HG02623 (cell line): ENCODE data around the gene CYP27A1.

Experiments
- ATAC-seq: cut with Tn5 transposase; IDR thresholded peaks from one replicate; pipeline ENCODE4 v1.9.1; 2021; ENCODE audit warnings: moderate library complexity; ENCODE audit not compliant: unreplicated experiment

Gene CYP27A1

DNA sequence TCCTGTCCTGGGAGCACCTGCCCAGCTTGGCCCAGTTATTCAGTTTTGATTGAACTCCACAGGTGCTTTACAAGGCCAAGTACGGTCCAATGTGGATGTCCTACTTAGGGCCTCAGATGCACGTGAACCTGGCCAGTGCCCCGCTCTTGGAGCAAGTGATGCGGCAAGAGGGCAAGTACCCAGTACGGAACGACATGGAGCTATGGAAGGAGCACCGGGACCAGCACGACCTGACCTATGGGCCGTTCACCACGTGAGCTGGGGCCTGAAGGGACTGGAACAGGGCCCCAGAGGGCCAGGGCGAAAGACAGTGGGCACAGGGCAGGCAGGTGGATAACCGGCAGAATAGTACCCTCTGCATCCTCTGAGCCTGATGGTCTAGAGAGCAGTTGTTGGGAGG lies 27.6 kb downstream of the CYP27A1 start:
- no peak for ATAC-seq

GRCh38 chr2:218810256-218810655 lies 28.3 kb downstream of the CYP27A1 start:
- no peak for ATAC-seq

DNA sequence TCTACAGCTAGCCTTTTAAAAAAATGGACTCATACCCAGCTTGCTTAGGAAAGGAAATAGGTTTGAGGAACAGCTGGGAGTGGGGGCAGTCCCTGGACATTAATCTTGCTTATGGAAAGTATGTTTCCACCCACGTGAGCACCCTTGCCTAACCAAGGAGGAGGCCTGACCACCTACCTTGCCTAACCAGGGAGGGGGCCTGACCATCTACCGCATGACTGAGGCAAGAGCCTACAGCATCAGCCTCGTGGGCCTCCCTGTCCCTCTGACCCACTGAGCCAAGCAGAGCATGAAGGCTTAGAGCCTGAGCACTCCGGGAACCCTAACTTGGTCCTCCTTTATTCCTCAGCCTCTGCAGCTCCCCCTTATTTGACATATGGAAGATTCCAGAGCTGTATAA lies 29.4 kb downstream of the CYP27A1 start:
- ATAC-seq = no peak

DNA sequence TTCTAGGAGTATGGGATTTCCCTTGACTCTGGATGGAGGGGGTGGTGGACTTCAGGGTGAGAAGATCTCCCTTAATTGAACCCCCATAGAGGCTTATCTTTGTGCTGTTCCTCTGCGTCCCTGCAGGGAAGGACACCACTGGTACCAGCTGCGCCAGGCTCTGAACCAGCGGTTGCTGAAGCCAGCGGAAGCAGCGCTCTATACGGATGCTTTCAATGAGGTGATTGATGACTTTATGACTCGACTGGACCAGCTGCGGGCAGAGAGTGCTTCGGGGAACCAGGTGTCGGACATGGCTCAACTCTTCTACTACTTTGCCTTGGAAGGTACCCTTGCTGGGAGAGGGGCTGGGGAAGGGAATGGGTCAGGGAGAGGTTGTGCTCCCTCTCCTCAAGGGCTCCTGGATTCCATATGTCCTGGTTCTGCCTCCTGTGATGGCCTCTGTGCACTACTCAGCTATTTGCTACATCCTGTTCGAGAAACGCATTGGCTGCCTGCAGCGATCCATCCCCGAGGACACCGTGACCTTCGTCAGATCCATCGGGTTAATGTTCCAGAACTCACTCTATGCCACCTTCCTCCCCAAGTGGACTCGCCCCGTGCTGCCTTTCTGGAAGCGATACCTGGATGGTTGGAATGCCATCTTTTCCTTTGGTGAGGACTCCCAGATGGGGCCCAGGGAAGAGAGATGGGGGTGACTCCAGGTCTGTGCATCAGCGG lies 30.3 kb downstream of the CYP27A1 start:
- no peak for ATAC-seq

DNA sequence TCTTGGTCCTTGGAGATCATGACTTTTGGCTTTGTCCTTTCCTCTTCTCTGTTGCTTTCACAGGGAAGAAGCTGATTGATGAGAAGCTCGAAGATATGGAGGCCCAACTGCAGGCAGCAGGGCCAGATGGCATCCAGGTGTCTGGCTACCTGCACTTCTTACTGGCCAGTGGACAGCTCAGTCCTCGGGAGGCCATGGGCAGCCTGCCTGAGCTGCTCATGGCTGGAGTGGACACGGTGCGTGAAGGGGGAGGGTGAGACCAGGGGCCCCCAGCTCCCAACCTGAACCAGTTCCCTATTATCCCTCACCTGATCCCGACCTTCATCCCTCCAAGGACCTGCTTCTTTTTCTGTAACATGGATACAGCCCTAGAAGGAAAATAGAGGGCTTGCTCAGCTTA lies 30.9 kb downstream of the CYP27A1 start:
- no peak for ATAC-seq

GRCh38 chr2:218813771-218814460 lies 32.0 kb downstream of the CYP27A1 start:
- no peak for ATAC-seq

GRCh38 chr2:218814540-218815243 lies 32.7 kb downstream of the CYP27A1 start:
- ATAC-seq = no peak

DNA sequence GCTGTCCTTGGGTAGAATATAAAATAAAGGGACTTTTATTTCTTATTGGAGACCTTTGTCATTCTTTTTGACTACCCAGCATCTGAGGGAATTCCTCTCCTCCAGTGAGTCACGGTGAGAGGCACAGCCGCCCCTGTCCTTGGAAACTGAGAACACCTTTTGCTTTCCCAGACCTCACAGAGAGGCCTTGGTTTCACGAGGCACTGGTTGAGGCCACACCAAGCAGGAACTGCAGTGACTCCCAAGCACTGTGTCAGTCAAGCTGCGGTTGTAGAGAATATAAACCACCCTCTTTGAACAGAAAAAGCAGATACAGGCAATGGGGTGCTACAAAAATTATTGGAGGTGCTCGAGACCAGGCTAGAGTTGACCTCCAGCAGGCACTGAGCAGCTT lies 33.3 kb downstream of the CYP27A1 start:
- no peak for ATAC-seq

DNA sequence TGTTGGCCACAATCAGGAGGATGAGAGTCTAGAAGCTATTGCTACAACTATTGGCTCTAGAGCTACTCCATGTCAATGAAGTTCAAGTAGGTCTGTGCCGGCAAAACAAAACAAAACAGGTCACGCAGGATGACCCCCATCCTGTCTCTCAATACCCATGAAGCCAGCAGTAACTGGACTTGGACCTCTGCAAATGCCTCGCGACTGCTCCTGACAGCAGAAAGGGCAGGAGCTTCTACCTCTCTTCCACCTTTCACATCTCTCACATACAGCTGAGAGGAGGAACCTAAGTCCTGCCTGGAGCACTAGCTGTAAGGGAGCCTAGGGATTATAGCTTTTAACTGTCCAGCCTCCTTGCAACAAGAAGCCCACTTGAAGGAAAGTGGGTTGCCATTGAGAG lies 33.7 kb downstream of the CYP27A1 start:
- no peak for ATAC-seq

DNA sequence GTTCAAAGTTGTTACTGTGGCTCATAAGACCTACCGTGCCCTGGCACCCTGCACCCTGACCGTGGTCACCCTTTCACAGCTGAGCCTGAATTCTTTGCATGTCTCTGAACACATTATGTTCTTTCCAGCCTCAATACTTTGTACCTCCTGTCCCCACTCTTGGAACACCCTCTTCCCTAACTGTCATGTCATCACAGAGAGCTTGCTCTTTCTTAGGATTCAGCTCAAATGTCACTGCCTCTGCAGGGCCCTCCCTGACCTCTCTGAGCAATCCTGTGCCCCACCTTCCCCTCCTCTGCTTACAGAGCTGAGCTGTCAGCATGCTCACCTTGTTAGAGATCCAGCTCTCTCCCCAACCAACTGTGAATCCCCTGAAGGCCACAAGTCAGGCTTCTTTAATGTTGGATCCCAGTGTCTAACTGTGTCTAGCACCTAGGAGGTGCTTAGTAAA lies 34.6 kb downstream of the CYP27A1 start:
- ATAC-seq = no peak

DNA sequence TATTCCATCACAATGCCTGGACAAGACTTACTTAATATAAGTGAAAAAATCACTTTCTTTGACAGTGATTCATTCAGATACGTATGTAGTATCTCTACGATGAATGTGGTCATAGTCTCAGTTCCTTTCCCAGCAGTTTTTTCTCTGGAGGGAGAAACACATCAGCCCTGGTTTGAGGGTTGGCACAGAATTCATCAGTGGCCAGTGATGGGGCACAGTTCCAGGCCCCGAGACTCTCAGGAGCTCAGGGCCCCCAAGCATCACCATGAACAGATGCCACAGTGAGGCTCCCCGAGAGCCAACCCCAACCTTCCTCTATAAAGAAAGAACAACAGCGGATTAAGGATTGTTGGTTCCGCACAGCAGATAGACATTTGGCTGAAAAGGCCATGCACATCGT lies 37.1 kb downstream of the CYP27A1 start:
- no peak for ATAC-seq

DNA sequence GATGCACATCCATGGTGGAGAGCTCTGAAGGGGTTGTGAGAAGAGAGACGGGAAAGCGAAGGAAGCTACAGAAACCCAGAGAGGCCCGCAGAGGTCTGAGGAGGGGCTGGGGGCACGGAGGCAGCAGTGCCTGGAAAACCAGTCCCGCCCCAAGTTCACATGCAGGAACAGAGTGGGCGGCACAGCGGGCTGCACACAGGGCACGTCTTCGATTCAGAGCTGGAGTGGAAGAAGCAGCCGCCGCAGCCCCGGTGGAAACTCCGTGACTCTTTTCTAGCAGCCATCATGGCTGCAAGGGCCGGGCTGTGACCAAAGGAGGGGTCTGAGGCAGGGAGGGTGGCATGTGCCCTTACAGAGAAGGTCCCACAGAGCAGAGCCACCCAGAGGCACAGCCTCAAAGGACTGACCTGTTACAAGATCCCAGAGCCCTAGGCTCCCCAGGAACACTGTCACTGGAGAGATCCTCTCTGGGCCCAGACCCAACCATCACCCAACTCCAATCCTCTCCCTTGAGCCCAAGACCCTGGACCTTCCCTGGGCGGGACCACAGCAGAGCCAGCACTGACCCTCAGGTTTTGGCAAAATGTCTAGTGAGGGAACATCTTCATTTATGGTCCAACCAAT lies 38.9 kb downstream of the CYP27A1 start:
- ATAC-seq = no peak

GRCh38 chr2:218821605-218822211 lies 39.8 kb downstream of the CYP27A1 start:
- no peak for ATAC-seq

DNA sequence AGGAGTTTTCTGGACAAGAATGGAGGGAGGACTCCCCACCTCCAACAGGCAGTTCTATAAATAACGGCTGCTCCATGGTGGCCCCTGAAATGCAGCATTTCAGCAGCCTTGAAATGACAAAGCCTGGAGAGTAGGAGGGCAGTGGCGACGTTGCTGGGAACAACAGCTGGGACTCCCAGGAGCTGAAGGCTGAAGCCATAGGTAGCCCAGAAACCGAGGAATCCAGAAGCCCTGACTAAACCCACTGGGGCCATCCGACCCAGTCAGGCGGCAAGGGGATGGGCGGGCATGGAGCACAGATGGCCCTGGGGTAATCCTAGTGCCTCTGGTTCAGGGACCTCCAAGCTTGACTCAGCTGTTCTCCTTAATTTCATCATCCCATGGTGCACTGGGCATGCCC lies 40.7 kb downstream of the CYP27A1 start:
- no peak for ATAC-seq

DNA sequence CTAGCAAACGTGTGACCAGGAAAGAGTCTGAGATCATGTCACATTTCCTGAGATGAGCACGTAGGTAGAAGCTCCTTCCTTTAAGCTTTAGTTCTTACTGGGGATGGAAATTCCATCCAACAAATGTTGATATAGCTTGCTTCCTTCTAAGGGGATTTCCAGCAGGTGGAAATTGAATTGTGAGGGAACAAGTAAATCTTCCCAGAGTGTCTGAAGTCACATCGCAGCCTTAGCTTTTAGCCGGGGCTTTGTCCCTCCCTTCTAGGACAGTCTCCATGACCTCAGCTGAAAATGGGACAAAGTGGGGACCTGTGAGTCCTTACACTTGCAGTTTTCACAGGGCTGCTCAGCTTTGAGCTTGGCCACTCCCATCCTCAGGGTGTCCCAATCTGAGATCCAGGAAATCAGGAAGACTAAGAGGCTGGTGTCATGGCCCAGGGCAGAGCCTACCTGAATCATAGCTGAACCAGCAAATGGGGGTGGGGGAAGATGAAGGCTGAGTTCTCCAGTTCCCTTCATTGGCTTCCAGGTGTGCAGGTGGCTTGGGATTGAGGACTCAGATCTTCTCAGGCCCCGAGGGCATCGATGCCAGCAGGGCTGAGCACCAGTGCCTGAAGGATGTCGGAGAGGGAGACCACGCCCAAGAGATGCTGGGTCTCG lies 41.4 kb downstream of the CYP27A1 start:
- ATAC-seq = no peak

DNA sequence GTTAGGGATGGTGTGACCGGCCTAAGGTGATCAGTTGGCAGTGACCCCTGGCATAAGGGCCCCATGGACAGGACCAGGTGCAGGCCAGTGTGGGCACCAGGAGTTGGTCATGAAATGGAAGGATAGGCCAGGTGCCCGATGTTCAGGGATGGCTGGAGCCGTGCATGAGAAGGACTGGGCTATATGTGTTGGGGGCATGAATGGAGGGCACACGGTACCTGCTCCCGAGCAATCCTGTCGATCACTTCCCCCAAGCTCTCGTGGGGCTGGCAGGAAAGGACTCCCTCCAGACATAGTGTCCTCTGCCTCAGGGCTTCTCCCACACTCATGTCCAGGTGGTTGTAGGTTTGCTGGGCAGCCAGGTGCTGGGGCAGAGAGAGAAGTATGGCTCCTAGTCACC lies 42.1 kb downstream of the CYP27A1 start:
- ATAC-seq = no peak

DNA sequence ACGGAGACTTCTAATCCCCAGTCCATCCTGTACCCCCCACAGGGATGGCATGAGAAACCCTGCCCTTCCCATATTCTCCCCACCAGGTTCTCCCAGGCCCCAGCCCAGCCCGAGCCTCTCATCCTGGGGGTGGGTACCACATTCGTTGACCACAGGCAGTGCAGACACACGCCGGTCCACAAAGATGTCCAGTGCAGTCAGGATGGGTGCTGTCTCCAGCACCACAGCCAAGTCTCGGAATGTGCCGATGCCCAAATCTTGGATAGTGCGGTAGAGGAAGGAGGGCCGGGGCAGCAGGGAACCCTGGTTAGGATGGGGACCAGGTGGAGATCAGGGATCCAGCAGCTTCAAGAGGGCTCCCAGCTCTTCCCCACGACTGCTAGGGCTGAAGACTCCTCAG lies 44.8 kb downstream of the CYP27A1 start:
- no peak for ATAC-seq

DNA sequence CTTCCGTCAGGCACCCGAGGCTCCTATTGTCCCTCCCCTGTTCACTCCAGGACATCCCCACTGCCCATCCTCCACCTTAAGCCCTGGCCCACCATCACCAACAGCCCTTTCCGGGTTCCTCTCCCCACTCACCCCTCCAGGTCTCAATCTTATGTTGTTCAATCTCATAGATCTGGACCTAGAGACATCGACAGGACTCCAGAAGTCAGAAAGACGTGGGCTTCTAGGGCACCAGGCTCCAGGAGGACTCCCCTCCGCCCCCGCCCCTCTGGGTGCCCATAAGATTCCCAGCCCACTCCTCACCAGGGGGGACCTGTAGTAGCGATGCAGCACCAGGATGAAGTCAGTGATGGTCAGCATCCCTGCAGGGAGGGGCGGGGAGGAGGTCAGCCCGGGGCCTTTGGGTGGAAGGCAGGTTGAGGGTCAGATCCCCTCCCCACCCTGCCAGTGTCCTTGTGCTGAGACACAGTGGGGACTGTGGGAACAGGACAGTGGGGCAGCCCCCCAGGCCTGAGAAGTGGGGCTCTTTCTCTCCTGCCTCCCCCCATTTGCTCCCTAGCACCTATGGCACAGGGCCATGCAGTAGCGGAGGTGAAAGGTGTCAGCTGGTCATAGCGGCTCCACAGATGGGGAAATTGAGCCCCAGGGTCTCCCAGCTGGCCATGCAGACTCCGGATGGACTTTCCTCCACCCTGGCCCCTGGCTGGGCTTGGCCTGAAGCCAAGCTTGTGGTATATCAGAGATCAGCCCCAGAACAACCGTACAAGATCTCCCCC lies 45.9 kb downstream of the CYP27A1 start:
- ATAC-seq = no peak

GRCh38 chr2:218828477-218828778 lies 46.5 kb downstream of the CYP27A1 start:
- ATAC-seq = no peak

- ATAC-seq = no peak
Observed at GRCh38 chr2:218829868-218830451, 48.0 kb downstream of the CYP27A1 start.
